LNCaP clone FGC (cell line): ENCODE data around the gene NCL.
"Not testable (repeated sequence)": the region's sequence is repeated elsewhere in the genome, so short reads cannot be mapped to it uniquely, and the experiment has no call there.

Experiments
- DNase-seq: peaks from one replicate; pipeline ENCODE4 v3.0.0-alpha.2; 2011; ENCODE audit warnings: low read depth
- H3K4me3 ChIP-seq: 2 replicates; pipeline ENCODE4 v1.5.1; 2011; ENCODE audit warnings: mild to moderate bottlenecking, low read depth, low read length, control low read depth
- CTCF ChIP-seq: IDR thresholded peaks from 2 replicates; pipeline ENCODE4 v1.5.1; 2012; ENCODE audit warnings: mild to moderate bottlenecking; ENCODE audit not compliant: control insufficient read depth, insufficient read depth; ENCODE audit errors: extremely low read depth

NCL gene

DNA sequence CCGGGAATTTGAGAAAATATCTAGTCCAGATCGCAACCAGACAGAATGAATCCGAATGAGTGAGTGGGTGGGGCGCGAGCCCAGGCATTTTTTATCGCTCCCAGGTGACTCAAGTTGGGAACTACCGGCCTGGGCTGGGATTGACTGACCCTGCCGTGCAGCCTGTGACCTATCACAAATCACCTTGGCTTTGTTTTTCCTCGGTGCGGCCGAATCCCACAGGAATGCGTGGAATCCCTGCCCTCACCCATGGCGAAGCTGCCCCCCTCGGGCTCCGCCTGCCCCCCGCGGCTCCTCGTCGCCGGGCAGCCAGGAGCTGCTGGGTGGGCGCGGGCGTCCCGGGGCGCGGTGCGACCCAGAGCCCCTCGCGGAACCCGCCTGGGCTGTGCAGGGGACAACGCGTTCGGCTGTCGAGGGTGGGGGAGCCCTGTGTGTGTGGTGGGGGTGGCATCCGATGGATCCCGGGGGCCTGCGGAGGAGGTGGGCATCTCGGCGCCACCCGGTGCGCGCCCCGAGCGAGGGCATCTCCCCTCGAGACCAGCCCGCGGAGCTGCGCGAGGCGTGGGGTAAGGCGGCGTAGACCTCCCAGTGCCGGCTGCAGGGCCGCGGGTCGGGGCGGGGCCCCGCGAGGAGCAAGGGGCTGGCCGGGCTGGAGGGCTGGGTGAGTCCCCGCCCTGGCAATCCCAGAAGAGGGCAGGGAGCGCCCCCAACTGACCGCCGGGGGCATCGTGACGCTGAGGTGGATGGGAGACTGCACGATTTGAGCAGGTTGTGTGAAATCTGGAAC lies 52.3 kb downstream of the NCL start:
- peak; percentile 84 for TF ChIP-seq CTCF
- H3K4me3 ChIP-seq = peak overlapping the region; percentile 47
- DNase-seq = no peak

- H3K4me3 ChIP-seq = no peak overlapping the region
- no peak for TF ChIP-seq CTCF
- no peak for DNase-seq
These were observed 53.0 kb downstream of the NCL start for GRCh38 chr2:231411237-231411636.

DNA sequence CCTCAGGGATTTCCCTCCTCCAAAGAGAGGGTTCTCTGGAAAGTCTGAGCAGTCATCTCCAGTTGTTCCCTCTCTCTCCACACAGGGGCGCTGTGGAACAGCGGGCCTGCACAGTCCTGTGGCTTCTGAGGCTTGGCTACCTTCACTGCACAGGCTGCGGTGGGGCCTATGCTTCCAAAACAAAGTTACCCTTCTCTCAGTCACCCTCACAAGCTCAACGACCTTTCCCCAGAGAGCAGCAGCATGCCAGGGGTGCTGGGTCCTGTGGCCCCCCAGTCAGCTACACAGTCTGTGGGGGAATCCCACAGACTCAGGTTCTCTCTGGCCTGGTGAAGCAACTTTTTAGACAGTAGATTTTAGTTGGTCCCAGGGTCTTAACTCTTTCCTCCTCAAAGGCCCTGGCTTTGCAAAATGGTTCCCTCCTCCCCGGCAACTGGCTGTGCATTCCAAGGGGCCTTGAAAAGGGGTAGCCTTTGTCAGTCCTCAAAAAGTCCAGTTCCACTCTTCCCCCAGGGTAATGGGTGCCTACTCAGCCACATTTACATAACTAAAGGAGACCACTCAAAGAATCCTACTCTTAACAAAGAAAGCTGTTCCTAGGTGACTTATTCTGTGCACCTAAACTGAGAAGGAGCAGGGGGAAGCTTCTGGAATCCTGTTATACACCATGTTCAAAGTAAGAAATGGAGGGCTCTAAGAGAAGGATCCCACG lies 53.8 kb downstream of the NCL start:
- H3K4me3 ChIP-seq = no peak overlapping the region
- no peak for DNase-seq
- TF ChIP-seq CTCF = 0 out of 2 replicates have a peak, but pooled peaks have one; percentile 20

DNA sequence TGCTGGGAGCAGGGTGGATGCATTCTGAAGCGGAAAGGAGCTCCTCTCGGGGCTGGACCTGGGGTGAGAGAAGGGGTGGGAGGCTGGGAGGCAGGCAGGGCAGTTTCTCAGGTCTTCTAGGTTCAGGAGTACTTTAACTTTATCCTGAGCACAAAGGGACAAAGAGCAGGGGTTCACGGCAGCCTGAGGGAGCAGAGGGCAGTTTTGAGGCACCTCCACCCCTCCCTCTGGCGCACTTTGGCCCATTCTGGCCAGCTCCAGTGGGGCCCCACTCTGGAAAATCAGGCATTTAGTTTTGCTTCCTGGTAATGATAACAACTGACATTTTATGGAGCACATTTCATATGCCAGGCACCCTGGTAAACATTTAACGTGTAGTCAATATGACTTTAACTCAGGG lies 54.5 kb downstream of the NCL start:
- TF ChIP-seq CTCF = no peak
- DNase-seq = no peak
- H3K4me3 ChIP-seq = no peak overlapping the region

DNA sequence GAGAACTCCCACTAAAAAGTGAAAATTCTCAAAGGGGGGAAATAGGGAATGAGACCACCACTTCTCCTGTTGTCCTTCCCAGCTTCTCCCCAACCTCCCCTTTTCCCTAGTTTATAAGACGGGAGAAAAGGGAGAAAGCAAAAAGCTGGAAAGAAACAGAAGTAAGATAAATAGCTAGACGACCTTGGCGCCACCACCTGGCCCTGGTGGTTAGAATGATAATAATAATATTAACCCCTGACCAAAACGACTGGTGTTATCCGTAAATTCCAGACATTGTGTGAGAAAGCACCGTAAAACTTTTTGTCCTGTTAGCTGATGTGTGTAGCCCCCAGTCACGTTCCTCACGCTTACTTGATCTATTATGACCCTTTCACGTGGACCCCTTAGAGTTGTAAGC lies 56.0 kb downstream of the NCL start:
- DNase-seq, H3K4me3 ChIP-seq: not testable (repeated sequence)

DNA sequence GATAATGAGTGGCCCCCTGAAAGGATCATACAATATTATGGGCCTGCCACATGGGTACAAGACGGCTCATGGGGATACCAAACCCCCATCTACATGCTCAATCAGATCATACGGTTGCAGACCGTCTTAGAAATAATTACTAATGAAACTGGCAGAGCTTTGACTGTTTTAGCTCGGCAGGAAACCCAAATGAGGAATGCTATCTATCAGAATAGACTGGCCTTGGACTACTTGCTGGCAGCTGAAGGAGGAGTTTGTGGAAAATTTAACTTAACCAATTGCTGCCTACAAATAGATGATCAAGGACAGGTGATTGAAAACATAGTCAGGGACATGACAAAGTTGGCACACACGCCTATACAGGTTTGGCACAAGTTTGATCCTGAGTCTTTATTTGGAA lies 56.6 kb downstream of the NCL start:
- not testable (repeated sequence) for H3K4me3 ChIP-seq

GRCh38 chr2:231405601-231406367 lies 58.5 kb downstream of the NCL start:
- TF ChIP-seq CTCF = peak; percentile 32
- not testable (repeated sequence) for DNase-seq, H3K4me3 ChIP-seq

More for the DNA sequence above, 56.6 kb downstream of the NCL start:
- not testable (repeated sequence) for DNase-seq

DNA sequence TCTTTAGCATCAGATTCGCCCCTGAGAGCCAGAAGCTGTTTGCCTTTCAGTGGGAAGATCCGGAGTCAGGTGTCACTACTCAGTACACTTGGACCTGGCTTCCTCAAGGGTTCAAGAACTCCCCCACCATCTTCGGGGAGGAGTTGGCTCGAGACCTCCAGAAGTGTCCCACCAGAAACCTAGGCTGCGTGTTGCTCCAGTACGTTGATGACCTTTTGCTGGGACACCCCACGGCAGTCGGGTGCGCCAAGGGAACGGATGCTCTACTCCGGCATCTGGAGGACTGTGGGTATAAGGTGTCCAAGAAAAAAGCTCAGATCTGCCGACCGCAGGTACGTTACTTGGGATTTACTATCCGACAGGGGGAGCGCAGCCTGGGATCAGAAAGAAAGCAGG lies 60.1 kb downstream of the NCL start:
- not testable (repeated sequence) for H3K4me3 ChIP-seq, DNase-seq
